Esophagus squamous epithelium (tissue), 5 donors: Measurements from ENCODE around the gene CYP2A13. TPM values are rescaled to one million over a fixed set of nuclear protein-coding genes. Genes with fewer than 3 reads are reported as not detected.
"Not testable (repeated sequence)": the region's sequence is repeated elsewhere in the genome, so short reads cannot be mapped to it uniquely, and the experiment has no call there.

ENCODE experiments used
- DNase-seq: peaks from one replicate; lab custom pipeline; 2025; lab: John Stamatoyannopoulos, UW
- H3K27ac ChIP-seq, 4 donors: fragments of 200-600 bp; sonication (generic); one replicate each; pipeline ENCODE4 v1.5.1; 2016 to 2019; ENCODE audit warnings: mild to moderate bottlenecking in 1 of 4
- H3K27me3 ChIP-seq, 4 donors: fragments of 200-600 bp; sonication (generic); 1 replicate in 3 of 4; 2 replicates in 1 of 4; pipeline versions ENCODE4 v1.5.1 to v1.6.0; 2017 to 2021; ENCODE audit warnings: antibody characterized with exemption in 1 of 4
- H3K36me3 ChIP-seq, 3 donors: fragments of 200-600 bp; sonication (generic); one replicate each; pipeline ENCODE4 v1.5.1; 2016 to 2019
- H3K4me1 ChIP-seq, 3 donors: fragments of 200-600 bp; sonication (generic); one replicate each; pipeline ENCODE4 v1.5.1; 2017 to 2019
- H3K4me3 ChIP-seq, 4 donors: fragments of 200-600 bp; sonication (generic); 1 replicate in 3 of 4; 2 replicates in 1 of 4; pipeline ENCODE4 v1.5.1; 2016 to 2019; ENCODE audit warnings: mild to moderate bottlenecking in 2 of 4, moderate library complexity in 1 of 4
- H3K9me3 ChIP-seq, 3 donors: fragments of 200-600 bp; sonication (generic); one replicate each; pipeline ENCODE4 v1.5.1; 2016 to 2019
- CTCF ChIP-seq, 6 experiments: fragments of 450-650 bp in 4 of 6; fragments of 200-600 bp in 2 of 6; sonication (generic) in 2 of 6; IDR thresholded peaks; one replicate each; pipeline ENCODE4 v1.5.1; 2016 to 2019; ENCODE audit warnings: antibody characterized with exemption in 6 of 6, mild to moderate bottlenecking in 4 of 6, moderate library complexity in 4 of 6
- POLR2A ChIP-seq, 4 donors: fragments of 450-650 bp; IDR thresholded peaks; one replicate each; pipeline ENCODE4 v1.6.1; 2017; ENCODE audit warnings: antibody characterized with exemption in 4 of 4, mild to moderate bottlenecking in 4 of 4, moderate library complexity in 3 of 4
- WGBS, 2 donors: methylation state at CpG; one replicate each; pipeline ENCODE4 v1.1.5; 2018; 5-methylcytosine and 5-hydroxymethylcytosine counted together
- intact Hi-C: fragments of 100-400 bp; cut with DNase I; formaldehyde crosslinking; loops from one replicate; pipeline ENCODE4 v1.15.0; 2022
- total RNA-seq, 4 donors: library from RNA; depleted of rRNA; stranded (reverse); fragments of >200 nt; gene quantifications; one replicate each; pipeline ENCODE4 v1.1.0, GENCODE V29; 2016
- donor health status: DM: yes; HTN: yes; CAD: no.

The CYP2A13 gene
- total RNA-seq, 4 donors from 2014 or later, result not detected

DNA sequence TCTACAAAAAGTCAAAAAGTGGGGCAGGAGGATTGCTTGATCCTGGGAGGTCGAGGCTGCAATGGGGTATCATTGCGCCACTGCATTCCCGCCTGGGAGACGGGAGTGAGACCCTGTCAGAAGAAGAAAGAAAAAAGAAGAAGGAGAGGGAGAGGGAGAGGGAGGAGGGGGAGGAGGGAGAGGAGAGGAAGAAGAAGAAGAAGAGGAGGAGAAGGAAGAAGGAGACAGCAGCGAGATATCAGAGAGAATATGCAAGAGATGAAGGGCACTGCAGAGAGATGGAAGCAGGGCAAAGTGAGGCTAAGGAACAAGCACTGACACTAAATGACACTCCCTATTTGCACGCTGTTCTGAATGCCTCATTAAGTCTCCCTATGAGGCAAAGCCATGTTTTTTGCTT is 40.4 kb downstream of the CYP2A13 start:
- H3K27ac ChIP-seq, result no peak overlapping the region
- no peaks in the 10 kb centered on the region for H3K9me3 ChIP-seq
- 70 to 71% methylated on average over 6 of the region's 6 CpGs for WGBS, 2 donors
- TF ChIP-seq POLR2A (IDR thresholded peaks at IDR 0.05), result no peak
- TF ChIP-seq CTCF (IDR thresholded peaks at IDR 0.05), result no peak
- DNase-seq, result no peak
- H3K27me3 ChIP-seq, result no peaks in the 10 kb centered on the region
- peaks cover 0 to 21% (median 6%) of the 10 kb centered on the region in 3 donors for H3K4me1 ChIP-seq
- H3K4me3 ChIP-seq, result no peak overlapping the region
- intact Hi-C loops, result no loop called here
- H3K36me3 ChIP-seq, result no peaks in the 10 kb centered on the region

GRCh38 chr19:41131186-41131585 is 42.9 kb downstream of the CYP2A13 start:
- WGBS, 2 donors, result 60% methylated on average over 1 of the region's 5 CpGs; no CpG with 5 or more reads in 1 of the 2 donors
- intact Hi-C loops, result loop anchor here (10.0 kb wide), 1 partner anchor 466 kb away; no protein-coding TSS in a partner anchor

GRCh38 chr19:41133260-41133659 is 45.0 kb downstream of the CYP2A13 start:
- Histone ChIP-seq H3K27ac (no peak overlapping the region), H3K9me3 (no peaks in the 10 kb centered on the region), H3K4me3 (no peak overlapping the region), H3K27me3 (no peaks in the 10 kb centered on the region), H3K4me1 (peaks cover 0 to 39% (median 0%) of the 10 kb centered on the region in 3 donors), H3K36me3 (no peaks in the 10 kb centered on the region)
- 18 to 40% methylated on average over 1 to 3 of the region's 3 CpGs for WGBS, 2 donors
- intact Hi-C loops, result loop anchor here (10.0 kb wide), 1 partner anchor 468 kb away; no protein-coding TSS in a partner anchor
- DNase-seq, result no peak
- TF ChIP-seq POLR2A (IDR thresholded peaks at IDR 0.05) (no peak), CTCF (IDR thresholded peaks at IDR 0.05) (no peak)

More at GRCh38 chr19:41131186-41131585, 42.9 kb downstream of the CYP2A13 start:
- no peak for DNase-seq
- Histone ChIP-seq H3K4me3 (no peak overlapping the region), H3K27me3 (no peaks in the 10 kb centered on the region), H3K9me3 (no peaks in the 10 kb centered on the region), H3K36me3 (no peaks in the 10 kb centered on the region), H3K4me1 (peaks cover 0 to 39% (median 6%) of the 10 kb centered on the region in 3 donors), H3K27ac (no peak overlapping the region)
- TF ChIP-seq CTCF (IDR thresholded peaks at IDR 0.05) (no peak), POLR2A (IDR thresholded peaks at IDR 0.05) (no peak)

DNA sequence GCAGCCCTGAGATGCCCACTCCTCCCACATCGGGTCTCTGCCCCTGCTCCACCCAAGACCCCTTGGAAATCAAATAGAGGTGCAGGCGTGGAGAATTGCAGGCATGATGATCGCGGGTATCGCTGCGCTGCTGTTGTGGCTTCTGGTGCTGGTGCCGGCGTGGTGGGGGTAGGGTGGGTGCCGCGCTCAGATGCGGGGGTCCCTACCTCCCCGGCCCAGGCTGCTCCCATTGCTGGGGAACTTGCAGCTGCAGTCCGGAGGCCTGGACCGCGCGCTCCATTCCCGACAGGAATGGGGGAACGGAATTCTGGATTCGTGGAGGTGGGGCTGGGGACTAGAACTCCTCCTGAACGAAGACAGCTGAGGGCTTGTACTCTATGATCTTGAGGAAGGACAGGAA is 46.4 kb downstream of the CYP2A13 start:
- Histone ChIP-seq H3K27me3 (no peaks in the 10 kb centered on the region), H3K36me3 (no peaks in the 10 kb centered on the region), H3K27ac (no peak overlapping the region), H3K4me1 (peaks cover 0 to 36% (median 0%) of the 10 kb centered on the region in 3 donors), H3K9me3 (no peaks in the 10 kb centered on the region), H3K4me3 (no peak overlapping the region)
- WGBS, 2 donors, result 67 to 75% methylated on average over 2 to 4 of the region's 20 CpGs
- intact Hi-C loops, result loop anchor here (10.0 kb wide), 1 partner anchor 470 kb away; no protein-coding TSS in a partner anchor
- DNase-seq, result no peak
- TF ChIP-seq CTCF (IDR thresholded peaks at IDR 0.05), result no peak
- no peak for TF ChIP-seq POLR2A (IDR thresholded peaks at IDR 0.05)

- 15 to 36% methylated on average over 10 to 26 of the region's 76 CpGs for WGBS, 2 donors
- DNase-seq, H3K27me3 ChIP-seq, H3K36me3 ChIP-seq, H3K9me3 ChIP-seq: not testable (repeated sequence)
- Histone ChIP-seq H3K4me3 (peak overlapping the region; percentile 22 to 61 (median 51)), H3K4me1 (peaks cover 0 to 45% (median 0%) of the 10 kb centered on the region in 3 donors), H3K27ac (peak overlapping the region; percentile 44 to 82 (median 66))
- intact Hi-C loops, result loop anchor here (10.0 kb wide), 1 partner anchor 471 kb away; no protein-coding TSS in a partner anchor
- TF ChIP-seq CTCF (IDR thresholded peaks at IDR 0.05), result peak in 1 of 6 experiments; percentile 11
Observed at GRCh38 chr19:41135390-41136384, 47.4 kb downstream of the CYP2A13 start.
